OCI-LY3 (cell line): ENCODE measurements around the gene TOR1AIP1.

ENCODE experiments used
- H2AFZ ChIP-seq: fragments of 200-600, 300-600 bp; shearing (Covaris generic); 2 replicates; pipeline ENCODE4 v1.6.0; 2014; ENCODE audit warnings: antibody characterized with exemption, low read depth, low read length
- H3K27ac ChIP-seq: fragments of 200-600, 300-600 bp; sonication (generic); 2 replicates; pipeline ENCODE4 v1.5.1; 2014; ENCODE audit warnings: mild to moderate bottlenecking, low read length, moderate library complexity, mixed read lengths
- H3K27me3 ChIP-seq: fragments of 200-600, 300-600 bp; sonication (generic); 2 replicates; pipeline ENCODE4 v1.6.1; 2014; ENCODE audit warnings: low read depth, low read length, mixed read lengths
- H3K36me3 ChIP-seq: fragments of 200-600, 300-600 bp; sonication (generic); replicated peaks from 2 replicates; pipeline ENCODE3; 2014; ENCODE audit warnings: low read depth, low read length, mixed read lengths
- H3K4me1 ChIP-seq: fragments of 300-600, 200-600 bp; sonication (generic); 2 replicates; pipeline ENCODE4 v1.6.1; 2014; ENCODE audit warnings: low read length, mixed read lengths
- H3K4me2 ChIP-seq: fragments of 200-600, 300-600 bp; sonication (generic); 2 replicates; pipeline ENCODE4 v1.6.1; 2014; ENCODE audit warnings: low read length, mixed read lengths
- H3K4me3 ChIP-seq: fragments of 300-600, 200-600 bp; sonication (generic); 2 replicates; pipeline ENCODE4 v1.5.1; 2014; ENCODE audit warnings: antibody characterized with exemption, mild to moderate bottlenecking, low read length, moderate library complexity
- H3K79me2 ChIP-seq: fragments of 300-600, 200-600 bp; shearing (Covaris generic); 2 replicates; pipeline ENCODE4 v1.6.1; 2014; ENCODE audit warnings: mild to moderate bottlenecking, low read length, mixed read lengths
- H3K9ac ChIP-seq: fragments of 300-600, 200-600 bp; shearing (Covaris generic); 2 replicates; pipeline ENCODE4 v1.6.0; 2014; ENCODE audit warnings: mild to moderate bottlenecking, low read length, moderate library complexity
- H3K9me3 ChIP-seq: fragments of 200-600, 300-600 bp; shearing (Covaris generic); 2 replicates; pipeline ENCODE4 v1.6.1; 2014; ENCODE audit warnings: low read length, mixed read lengths; ENCODE audit not compliant: insufficient read depth
- H4K20me1 ChIP-seq: fragments of 200-600, 300-600 bp; sonication (generic); 2 replicates; pipeline ENCODE4 v1.6.1; 2016; ENCODE audit warnings: low read length, mixed read lengths; ENCODE audit not compliant: insufficient read depth
- CTCF ChIP-seq: fragments of 200-600, 300-600 bp; sonication (generic); IDR thresholded peaks from 2 replicates; pipeline ENCODE4 v1.5.1; 2014; ENCODE audit warnings: antibody characterized with exemption, low read length, low read depth
- EZH2phosphoT487 ChIP-seq: fragments of 200-600 bp; shearing (Covaris generic); IDR thresholded peaks from 2 replicates; pipeline ENCODE4 v1.6.1; 2018; ENCODE audit warnings: antibody characterized with exemption, mixed run types, low read depth

TOR1AIP1 gene

GRCh38 chr1:179933219-179933618, 51.1 kb downstream of the TOR1AIP1 start:
- no peak overlapping the region for H3K9ac ChIP-seq
- no peak overlapping the region for H3K27ac ChIP-seq
- H3K4me2 ChIP-seq = no peak overlapping the region
- no peaks in the 10 kb centered on the region for H3K27me3 ChIP-seq
- H3K4me1 ChIP-seq = peaks cover 22% of the 10 kb centered on the region
- no peak for TF ChIP-seq CTCF
- no peak for TF ChIP-seq EZH2phosphoT487
- no peak overlapping the region for H2AFZ ChIP-seq
- no peak overlapping the region for H3K4me3 ChIP-seq
- no peaks in the 10 kb centered on the region for H3K36me3 ChIP-seq
- H3K79me2 ChIP-seq = no peaks in the 10 kb centered on the region
- H3K9me3 ChIP-seq = no peaks in the 10 kb centered on the region
- no peaks in the 10 kb centered on the region for H4K20me1 ChIP-seq

GRCh38 chr1:179935909-179936496, 53.9 kb downstream of the TOR1AIP1 start:
- H4K20me1 ChIP-seq = no peaks in the 10 kb centered on the region
- H3K4me2 ChIP-seq = peak overlapping the region; percentile 39
- no peaks in the 10 kb centered on the region for H3K27me3 ChIP-seq
- peaks cover 15% of the 10 kb centered on the region for H3K4me1 ChIP-seq
- no peak for TF ChIP-seq CTCF
- no peak for TF ChIP-seq EZH2phosphoT487
- peak overlapping the region; percentile 27 for H3K27ac ChIP-seq
- H3K79me2 ChIP-seq = no peaks in the 10 kb centered on the region
- H2AFZ ChIP-seq = peak overlapping the region; percentile 54
- no peaks in the 10 kb centered on the region for H3K36me3 ChIP-seq
- no peaks in the 10 kb centered on the region for H3K9me3 ChIP-seq
- H3K9ac ChIP-seq = no peak overlapping the region
- no peak overlapping the region for H3K4me3 ChIP-seq

GRCh38 chr1:179937668-179938254, 55.7 kb downstream of the TOR1AIP1 start:
- no peak overlapping the region for H3K27ac ChIP-seq
- no peak overlapping the region for H3K4me3 ChIP-seq
- no peaks in the 10 kb centered on the region for H3K36me3 ChIP-seq
- H3K9me3 ChIP-seq = no peaks in the 10 kb centered on the region
- H3K27me3 ChIP-seq = no peaks in the 10 kb centered on the region
- H2AFZ ChIP-seq = no peak overlapping the region
- TF ChIP-seq EZH2phosphoT487 = no peak
- TF ChIP-seq CTCF = no peak
- no peaks in the 10 kb centered on the region for H4K20me1 ChIP-seq
- peaks cover 15% of the 10 kb centered on the region for H3K4me1 ChIP-seq
- no peak overlapping the region for H3K9ac ChIP-seq
- H3K4me2 ChIP-seq = no peak overlapping the region
- H3K79me2 ChIP-seq = no peaks in the 10 kb centered on the region

GRCh38 chr1:179938752-179939151, 56.7 kb downstream of the TOR1AIP1 start:
- Histone ChIP-seq H4K20me1 (no peaks in the 10 kb centered on the region), H3K4me2 (no peak overlapping the region), H3K4me3 (no peak overlapping the region), H2AFZ (no peak overlapping the region), H3K36me3 (no peaks in the 10 kb centered on the region), H3K9ac (no peak overlapping the region), H3K9me3 (no peaks in the 10 kb centered on the region), H3K27ac (no peak overlapping the region), H3K79me2 (no peaks in the 10 kb centered on the region), H3K27me3 (no peaks in the 10 kb centered on the region), H3K4me1 (peaks cover 15% of the 10 kb centered on the region)
- TF ChIP-seq CTCF = no peak
- no peak for TF ChIP-seq EZH2phosphoT487
